ENCODE measurements around the gene FSTL4. TPM values are rescaled to one million over a fixed set of nuclear protein-coding genes. Genes with fewer than 3 reads are reported as not detected.

FSTL4 gene
- total RNA-seq, 2 donors from 2014 or later: 0.26 to 1.3 TPM

DNA sequence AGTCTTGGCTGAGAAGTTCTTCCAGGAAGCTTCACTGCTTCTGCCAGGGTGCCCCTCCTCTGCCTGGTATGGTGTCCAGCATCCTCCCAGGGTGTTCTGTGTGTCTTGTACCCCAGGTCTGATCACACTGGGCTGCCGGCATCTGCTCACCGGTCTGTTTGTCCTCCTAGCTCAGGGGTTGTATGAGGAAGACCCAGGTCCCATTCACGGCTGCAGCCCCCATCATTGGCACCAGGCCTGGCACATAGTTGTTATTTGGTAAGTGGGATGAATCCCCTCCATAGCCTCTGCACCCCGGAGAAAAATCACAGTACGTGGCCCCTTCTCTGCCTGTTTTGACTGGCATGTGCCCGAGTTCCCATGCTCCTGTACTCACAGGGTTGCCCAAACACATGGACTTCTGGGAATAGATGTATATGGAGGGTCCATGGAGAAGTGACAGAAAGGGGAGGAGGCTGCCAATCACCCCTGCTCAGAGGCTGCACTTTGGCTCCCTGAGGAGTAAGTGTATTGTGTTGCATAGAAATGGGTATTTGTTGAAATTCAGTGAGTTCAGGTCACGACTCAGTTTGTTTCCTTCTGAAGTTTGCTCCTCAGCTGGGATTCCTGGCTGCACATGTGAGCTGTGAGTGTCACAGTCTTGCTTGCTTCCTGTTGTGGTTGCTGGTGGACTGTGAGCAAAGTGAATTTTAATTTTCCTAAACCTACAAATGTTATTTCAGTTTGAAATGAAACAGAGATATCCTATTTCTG lies 464.4 kb downstream of the FSTL4 start:
- H3K27ac ChIP-seq: no peak overlapping the region
- H3K4me1 ChIP-seq: peaks cover 12% of the 10 kb centered on the region
- no peak for DNase-seq
- H3K9me3 ChIP-seq: no peaks in the 10 kb centered on the region
- TF ChIP-seq, protein P1, sequence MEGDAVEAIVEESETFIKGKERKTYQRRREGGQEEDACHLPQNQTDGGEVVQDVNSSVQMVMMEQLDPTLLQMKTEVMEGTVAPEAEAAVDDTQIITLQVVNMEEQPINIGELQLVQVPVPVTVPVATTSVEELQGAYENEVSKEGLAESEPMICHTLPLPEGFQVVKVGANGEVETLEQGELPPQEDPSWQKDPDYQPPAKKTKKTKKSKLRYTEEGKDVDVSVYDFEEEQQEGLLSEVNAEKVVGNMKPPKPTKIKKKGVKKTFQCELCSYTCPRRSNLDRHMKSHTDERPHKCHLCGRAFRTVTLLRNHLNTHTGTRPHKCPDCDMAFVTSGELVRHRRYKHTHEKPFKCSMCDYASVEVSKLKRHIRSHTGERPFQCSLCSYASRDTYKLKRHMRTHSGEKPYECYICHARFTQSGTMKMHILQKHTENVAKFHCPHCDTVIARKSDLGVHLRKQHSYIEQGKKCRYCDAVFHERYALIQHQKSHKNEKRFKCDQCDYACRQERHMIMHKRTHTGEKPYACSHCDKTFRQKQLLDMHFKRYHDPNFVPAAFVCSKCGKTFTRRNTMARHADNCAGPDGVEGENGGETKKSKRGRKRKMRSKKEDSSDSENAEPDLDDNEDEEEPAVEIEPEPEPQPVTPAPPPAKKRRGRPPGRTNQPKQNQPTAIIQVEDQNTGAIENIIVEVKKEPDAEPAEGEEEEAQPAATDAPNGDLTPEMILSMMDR (IDR thresholded peaks at IDR 0.05): no peak
- no peak for TF ChIP-seq POLR2A (IDR thresholded peaks at IDR 0.05)
- no peaks in the 10 kb centered on the region for H3K36me3 ChIP-seq (replicated peaks in 1 of 2; ENCODE audit: insufficient read depth in 1 of 2, low read depth in 2 of 2)
- H3K4me3 ChIP-seq: no peak overlapping the region
- whole genome bisulfite sequencing, 2 donors: 87 to 95% methylated on average over 7 of the region's 7 CpGs
- intact Hi-C loops (cut with DNase I): no loop called here
- H3K27me3 ChIP-seq: no peaks in the 10 kb centered on the region
- ATAC-seq: no peak

GRCh38 chr5:133147411-133147810 lies 464.9 kb downstream of the FSTL4 start:
- DNase-seq: peak in 3 of 4 donors; percentile 30 to 40 (median 32)
- H3K9me3 ChIP-seq: no peaks in the 10 kb centered on the region
- no peak overlapping the region for H3K4me3 ChIP-seq
- peaks cover 12% of the 10 kb centered on the region for H3K4me1 ChIP-seq
- no peak overlapping the region for H3K27ac ChIP-seq
- TF ChIP-seq, protein P1 (IDR thresholded peaks at IDR 0.05): no peak
- no peak for TF ChIP-seq POLR2A (IDR thresholded peaks at IDR 0.05)
- intact Hi-C loops (cut with DNase I): no loop called here
- no peaks in the 10 kb centered on the region for H3K27me3 ChIP-seq
- H3K36me3 ChIP-seq (replicated peaks in 1 of 2; ENCODE audit: insufficient read depth in 1 of 2, low read depth in 2 of 2): no peaks in the 10 kb centered on the region
- ATAC-seq: no peak
- WGBS, 2 donors: 31 to 52% methylated on average over 5 to 7 of the region's 7 CpGs

Small RNA genes lying within 50 kb of the gene (microRNA-seq; reads per million reads assigned to microRNA genes)
- 0 reads per million in 2 donors for gene MIR1289-2 (ENCODE audit: borderline number of aligned reads in 2 of 2, borderline replicate concordance in 2 of 2)

Small RNA genes lying within 50 kb of the gene (small RNA-seq; reads per million reads assigned to genes)
- not detected for gene MIR1289-2

All from body of pancreas (tissue), 4 donors.